ENCODE data around the gene GPSM3. TPM values are rescaled to one million over a fixed set of nuclear protein-coding genes. Genes with fewer than 3 reads are reported as not detected.

The GPSM3 gene
- polyA plus RNA-seq, 1 donor (not counting 4 experiments of a cell fraction or from before 2014, with no cell fraction given): 3.6 TPM

GRCh38 chr6:32210191-32210601 is 17.8 kb upstream of the GPSM3 start:
- Histone ChIP-seq H3K79me2 (ENCODE audit: control insufficient read depth, insufficient read depth, low read length) (no peaks in the 10 kb centered on the region), H3K4me3 (ENCODE audit: control insufficient read depth in 2 of 3, extremely low read depth in 1 of 3, insufficient read depth in 2 of 3, low read depth in 1 of 3, low read length in 3 of 3) (no peak overlapping the region), H3K4me1 (ENCODE audit: control insufficient read depth, extremely low read depth, insufficient read depth, low read length) (no peaks in the 10 kb centered on the region), H4K20me1 (ENCODE audit: control insufficient read depth, extremely low read depth, insufficient read depth, low read length) (no peaks in the 10 kb centered on the region), H3K36me3 (ENCODE audit: control insufficient read depth in 2 of 2, extremely low read depth in 1 of 2, insufficient read depth in 2 of 2, low read length in 2 of 2) (no peaks in the 10 kb centered on the region), H3K9ac (ENCODE audit: control insufficient read depth, extremely low read depth, insufficient read depth, low read length) (no peak overlapping the region), H2AFZ (ENCODE audit: control insufficient read depth, low read length) (no peak overlapping the region), H3K4me2 (ENCODE audit: control insufficient read depth, extremely low read depth, insufficient read depth, low read depth, low read length) (no peak overlapping the region), H3K9me1 (ENCODE audit: control insufficient read depth, extremely low read depth, insufficient read depth, low read length) (no peaks in the 10 kb centered on the region), H3K9me3 (ENCODE audit: control insufficient read depth, low read depth, low read length) (no peaks in the 10 kb centered on the region), H3K27me3 (ENCODE audit: control insufficient read depth, extremely low read depth, insufficient read depth, low read length) (no peaks in the 10 kb centered on the region), H3K27ac (ENCODE audit: control insufficient read depth, insufficient read depth, low read length) (no peak overlapping the region)
- no peak for TF ChIP-seq EZH2 (IDR thresholded peaks at IDR 0.05; ENCODE audit: low read length)
- FAIRE-seq (no peak), DNase-seq (ENCODE audit: low read depth, low spot score) (no peak)
- dilution Hi-C loops (cut with MboI; ENCODE audit: extremely low pct_ligation_motif_present, low sequenced_read_pairs): no loop called here

- Histone ChIP-seq H3K4me1 (ENCODE audit: control insufficient read depth, extremely low read depth, insufficient read depth, low read length) (no peaks in the 10 kb centered on the region), H3K4me3 (ENCODE audit: control insufficient read depth in 2 of 3, extremely low read depth in 1 of 3, insufficient read depth in 2 of 3, low read depth in 1 of 3, low read length in 3 of 3) (no peak overlapping the region), H3K36me3 (ENCODE audit: control insufficient read depth in 2 of 2, extremely low read depth in 1 of 2, insufficient read depth in 2 of 2, low read length in 2 of 2) (no peaks in the 10 kb centered on the region), H3K27ac (ENCODE audit: control insufficient read depth, insufficient read depth, low read length) (no peak overlapping the region), H3K9me1 (ENCODE audit: control insufficient read depth, extremely low read depth, insufficient read depth, low read length) (no peaks in the 10 kb centered on the region), H2AFZ (ENCODE audit: control insufficient read depth, low read length) (no peak overlapping the region), H3K4me2 (ENCODE audit: control insufficient read depth, extremely low read depth, insufficient read depth, low read depth, low read length) (no peak overlapping the region), H3K9ac (ENCODE audit: control insufficient read depth, extremely low read depth, insufficient read depth, low read length) (no peak overlapping the region), H4K20me1 (ENCODE audit: control insufficient read depth, extremely low read depth, insufficient read depth, low read length) (no peaks in the 10 kb centered on the region), H3K79me2 (ENCODE audit: control insufficient read depth, insufficient read depth, low read length) (no peaks in the 10 kb centered on the region), H3K27me3 (ENCODE audit: control insufficient read depth, extremely low read depth, insufficient read depth, low read length) (no peaks in the 10 kb centered on the region), H3K9me3 (ENCODE audit: control insufficient read depth, low read depth, low read length) (no peaks in the 10 kb centered on the region)
- TF ChIP-seq EZH2 (IDR thresholded peaks at IDR 0.05; ENCODE audit: low read length): no peak
- TF ChIP-seq, protein P1, sequence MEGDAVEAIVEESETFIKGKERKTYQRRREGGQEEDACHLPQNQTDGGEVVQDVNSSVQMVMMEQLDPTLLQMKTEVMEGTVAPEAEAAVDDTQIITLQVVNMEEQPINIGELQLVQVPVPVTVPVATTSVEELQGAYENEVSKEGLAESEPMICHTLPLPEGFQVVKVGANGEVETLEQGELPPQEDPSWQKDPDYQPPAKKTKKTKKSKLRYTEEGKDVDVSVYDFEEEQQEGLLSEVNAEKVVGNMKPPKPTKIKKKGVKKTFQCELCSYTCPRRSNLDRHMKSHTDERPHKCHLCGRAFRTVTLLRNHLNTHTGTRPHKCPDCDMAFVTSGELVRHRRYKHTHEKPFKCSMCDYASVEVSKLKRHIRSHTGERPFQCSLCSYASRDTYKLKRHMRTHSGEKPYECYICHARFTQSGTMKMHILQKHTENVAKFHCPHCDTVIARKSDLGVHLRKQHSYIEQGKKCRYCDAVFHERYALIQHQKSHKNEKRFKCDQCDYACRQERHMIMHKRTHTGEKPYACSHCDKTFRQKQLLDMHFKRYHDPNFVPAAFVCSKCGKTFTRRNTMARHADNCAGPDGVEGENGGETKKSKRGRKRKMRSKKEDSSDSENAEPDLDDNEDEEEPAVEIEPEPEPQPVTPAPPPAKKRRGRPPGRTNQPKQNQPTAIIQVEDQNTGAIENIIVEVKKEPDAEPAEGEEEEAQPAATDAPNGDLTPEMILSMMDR (optimal IDR thresholded peaks at IDR 0.05 in 1 of 3, IDR thresholded peaks at IDR 0.05 in 1 of 3, conservative IDR thresholded peaks at IDR 0.05 in 1 of 3; ENCODE audit: extremely low read depth in 1 of 3, insufficient read depth in 2 of 3, low read length in 3 of 3): no peak
- DNase-seq (ENCODE audit: low read depth, low spot score) (no peak), FAIRE-seq (no peak)
- dilution Hi-C loops (cut with MboI; ENCODE audit: extremely low pct_ligation_motif_present, low sequenced_read_pairs): no loop called here
These were observed 16.6 kb upstream of the GPSM3 start for GRCh38 chr6:32208996-32209395.

DNA sequence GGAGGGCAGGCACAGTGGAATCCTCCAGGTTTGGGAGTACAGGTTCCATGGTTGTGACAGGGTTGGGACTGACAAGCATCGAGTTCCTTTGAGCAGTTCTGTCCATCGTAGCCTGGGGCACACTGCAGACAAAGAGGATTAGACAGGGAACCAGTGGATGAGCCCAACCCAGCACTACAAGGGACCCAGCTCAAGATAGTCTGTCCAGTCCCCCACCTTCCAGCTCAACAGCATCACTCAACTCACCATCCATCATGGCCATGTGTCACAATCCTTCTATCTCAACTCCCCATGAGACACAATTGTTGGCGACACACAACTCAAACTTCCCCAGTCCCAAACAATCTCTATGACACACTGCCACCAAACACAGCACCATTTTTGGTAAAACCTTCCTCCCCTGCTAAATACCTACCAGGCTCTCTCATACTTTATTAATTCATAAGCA is 11.8 kb upstream of the GPSM3 start:
- H3K9me1 ChIP-seq (ENCODE audit: control insufficient read depth, extremely low read depth, insufficient read depth, low read length): no peaks in the 10 kb centered on the region
- no peak overlapping the region for H3K9ac ChIP-seq (ENCODE audit: control insufficient read depth, extremely low read depth, insufficient read depth, low read length)
- H3K4me3 ChIP-seq (ENCODE audit: control insufficient read depth in 2 of 3, extremely low read depth in 1 of 3, insufficient read depth in 2 of 3, low read depth in 1 of 3, low read length in 3 of 3): no peak overlapping the region
- H3K4me1 ChIP-seq (ENCODE audit: control insufficient read depth, extremely low read depth, insufficient read depth, low read length): no peaks in the 10 kb centered on the region
- H3K79me2 ChIP-seq (ENCODE audit: control insufficient read depth, insufficient read depth, low read length): no peaks in the 10 kb centered on the region
- H3K36me3 ChIP-seq (ENCODE audit: control insufficient read depth in 2 of 2, extremely low read depth in 1 of 2, insufficient read depth in 2 of 2, low read length in 2 of 2): no peaks in the 10 kb centered on the region
- no peaks in the 10 kb centered on the region for H3K27me3 ChIP-seq (ENCODE audit: control insufficient read depth, extremely low read depth, insufficient read depth, low read length)
- dilution Hi-C loops (cut with MboI; ENCODE audit: extremely low pct_ligation_motif_present, low sequenced_read_pairs): no loop called here
- H2AFZ ChIP-seq (ENCODE audit: control insufficient read depth, low read length): no peak overlapping the region
- no peaks in the 10 kb centered on the region for H3K9me3 ChIP-seq (ENCODE audit: control insufficient read depth, low read depth, low read length)
- no peak for FAIRE-seq
- no peaks in the 10 kb centered on the region for H4K20me1 ChIP-seq (ENCODE audit: control insufficient read depth, extremely low read depth, insufficient read depth, low read length)
- H3K4me2 ChIP-seq (ENCODE audit: control insufficient read depth, extremely low read depth, insufficient read depth, low read depth, low read length): no peak overlapping the region
- TF ChIP-seq, protein P1 (optimal IDR thresholded peaks at IDR 0.05 in 1 of 3, IDR thresholded peaks at IDR 0.05 in 1 of 3, conservative IDR thresholded peaks at IDR 0.05 in 1 of 3; ENCODE audit: extremely low read depth in 1 of 3, insufficient read depth in 2 of 3, low read length in 3 of 3): no peak
- no peak for TF ChIP-seq EZH2 (IDR thresholded peaks at IDR 0.05; ENCODE audit: low read length)
- DNase-seq (ENCODE audit: low read depth, low spot score): no peak
- no peak overlapping the region for H3K27ac ChIP-seq (ENCODE audit: control insufficient read depth, insufficient read depth, low read length)
